OCI-LY1 (cell line): Measurements from ENCODE around the gene PWP1.
"Not testable (repeated sequence)": the region's sequence is repeated elsewhere in the genome, so short reads cannot be mapped to it uniquely, and the experiment has no call there.

Experiments used
- CTCF ChIP-seq: fragments of 200-600 bp; sonication (generic), shearing (Covaris generic); IDR thresholded peaks from 2 replicates; pipeline ENCODE4 v1.5.1; 2017; ENCODE audit warnings: mild to moderate bottlenecking, antibody characterized with exemption, low read length, moderate library complexity, mixed read lengths
- EZH2 ChIP-seq: fragments of 200-600 bp; sonication (generic), shearing (Covaris generic); IDR thresholded peaks from 2 replicates; pipeline ENCODE4 v1.8.0; 2017; ENCODE audit warnings: borderline replicate concordance, mixed run types, mild to moderate bottlenecking, antibody characterized with exemption, low read length, moderate library complexity, mixed read lengths

DNA sequence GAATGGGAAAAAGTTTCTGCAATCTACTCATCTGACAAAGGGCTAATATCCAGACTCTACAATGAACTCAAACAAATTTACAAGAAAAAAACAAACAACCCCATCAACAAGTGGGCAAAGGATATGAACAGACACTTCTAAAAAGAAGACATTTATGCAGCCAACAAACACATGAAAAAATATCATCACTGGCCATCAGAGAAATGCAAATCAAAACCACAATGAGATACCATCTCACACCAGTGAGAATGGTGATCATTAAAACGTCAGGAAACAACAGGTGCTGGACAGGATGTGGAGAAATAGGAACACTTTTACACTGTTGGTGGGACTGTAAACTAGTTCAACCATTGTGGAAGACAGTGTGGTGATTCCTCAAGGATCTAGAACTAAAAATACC lies 41.7 kb downstream of the PWP1 start:
- not testable (repeated sequence) for TF ChIP-seq CTCF, EZH2
